NAMALWA (cell line): Measurements from ENCODE around the gene CFAP69.

Experiments used
- DNase-seq: peaks from one replicate; pipeline ENCODE4 v3.0.0-alpha.2; 2015; ENCODE audit warnings: low spot score

The CFAP69 gene

GRCh38 chr7:90270431-90271178 is 25.6 kb downstream of the CFAP69 start:
- no peak for DNase-seq

- DNase-seq: no peak
Observed at GRCh38 chr7:90271753-90272152, 26.8 kb downstream of the CFAP69 start.

GRCh38 chr7:90272242-90272641 is 27.3 kb downstream of the CFAP69 start:
- no peak for DNase-seq

GRCh38 chr7:90274161-90274560 is 29.2 kb downstream of the CFAP69 start:
- DNase-seq: no peak

GRCh38 chr7:90276033-90276728 is 31.2 kb downstream of the CFAP69 start:
- DNase-seq: no peak

DNA sequence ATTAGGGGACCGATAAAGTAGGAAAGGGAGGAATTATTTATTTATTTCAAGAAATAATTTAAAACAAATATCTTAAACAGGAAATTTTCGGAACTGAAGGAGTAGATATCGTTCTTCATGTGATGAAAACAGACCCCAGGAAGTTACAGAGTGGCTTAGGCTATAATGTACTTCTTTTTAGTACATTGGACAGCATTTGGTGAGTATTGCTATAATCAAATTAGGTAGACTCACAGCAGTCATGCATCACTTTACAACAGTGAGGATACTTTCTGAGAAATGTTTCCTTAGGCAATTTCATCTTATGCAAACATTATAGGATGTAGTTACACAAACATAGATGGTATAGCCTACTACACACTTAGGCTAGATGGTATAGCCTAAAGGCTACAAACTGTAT is 43.2 kb downstream of the CFAP69 start:
- no peak for DNase-seq

GRCh38 chr7:90290244-90291113 is 45.5 kb downstream of the CFAP69 start:
- DNase-seq: no peak

GRCh38 chr7:90298145-90299038 is 53.4 kb downstream of the CFAP69 start:
- DNase-seq: peak; percentile 60

- DNase-seq: no peak
Observed at GRCh38 chr7:90303241-90303640, 58.3 kb downstream of the CFAP69 start.

DNA sequence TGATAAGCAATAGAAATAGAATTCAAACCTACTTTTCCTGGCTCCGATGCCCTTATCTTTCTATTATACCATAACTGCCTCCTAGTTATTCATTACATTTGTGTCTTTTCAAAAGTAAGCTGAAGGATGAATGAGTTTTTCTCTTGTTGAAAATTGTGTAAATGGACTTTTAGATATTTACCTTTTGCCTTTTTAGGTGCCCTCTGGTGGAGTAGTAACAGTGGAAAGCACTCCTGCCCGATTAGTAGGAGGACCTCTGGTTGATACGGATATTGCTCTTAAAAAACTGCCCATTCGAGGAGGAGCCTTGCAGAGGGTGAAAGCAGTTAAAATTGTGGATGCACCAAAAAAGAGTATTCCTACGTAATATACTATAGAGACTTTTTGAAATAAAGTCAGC is 64.9 kb downstream of the CFAP69 start:
- DNase-seq: no peak

GRCh38 chr7:90311175-90311574 is 66.2 kb downstream of the CFAP69 start:
- no peak for DNase-seq

DNA sequence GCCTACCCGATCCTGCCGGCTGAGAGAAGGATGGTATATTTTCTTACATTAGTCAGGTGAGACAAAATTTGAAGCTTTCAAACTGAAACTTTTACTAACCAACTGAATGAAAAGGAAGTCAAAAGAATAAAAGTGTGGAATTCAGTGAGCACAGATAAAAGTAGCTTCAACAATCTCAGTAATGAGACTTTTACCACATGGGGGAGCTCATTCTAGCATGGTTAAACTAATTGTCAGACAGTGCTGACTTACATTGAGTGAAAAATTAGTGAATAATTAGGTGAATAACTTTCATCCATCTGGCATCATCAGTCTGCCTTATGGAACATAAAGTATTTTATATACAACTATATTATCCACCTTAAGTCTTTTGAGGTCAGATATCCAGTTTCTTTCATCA is 67.8 kb downstream of the CFAP69 start:
- DNase-seq: peak; percentile 46

DNA sequence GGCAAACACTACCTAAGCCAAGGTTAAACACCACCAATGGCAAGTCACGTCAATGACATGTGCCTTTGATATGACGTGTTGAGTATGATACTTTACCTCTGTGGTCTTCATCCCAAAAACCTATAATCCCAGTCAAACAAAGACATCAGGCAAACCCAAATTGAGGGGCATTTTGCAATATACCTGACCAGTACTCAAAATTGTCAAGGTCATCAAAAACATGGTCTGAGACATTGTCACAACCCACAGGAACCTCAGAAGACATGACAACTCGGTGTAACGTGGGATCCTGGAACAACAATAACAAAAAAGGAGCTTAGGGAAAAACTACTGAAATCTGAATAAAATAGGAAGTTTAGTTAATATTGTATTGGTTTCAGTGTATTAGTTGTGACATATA is 68.9 kb downstream of the CFAP69 start:
- no peak for DNase-seq

- no peak for DNase-seq
Observed at GRCh38 chr7:90320014-90320413, 75.0 kb downstream of the CFAP69 start.

DNA sequence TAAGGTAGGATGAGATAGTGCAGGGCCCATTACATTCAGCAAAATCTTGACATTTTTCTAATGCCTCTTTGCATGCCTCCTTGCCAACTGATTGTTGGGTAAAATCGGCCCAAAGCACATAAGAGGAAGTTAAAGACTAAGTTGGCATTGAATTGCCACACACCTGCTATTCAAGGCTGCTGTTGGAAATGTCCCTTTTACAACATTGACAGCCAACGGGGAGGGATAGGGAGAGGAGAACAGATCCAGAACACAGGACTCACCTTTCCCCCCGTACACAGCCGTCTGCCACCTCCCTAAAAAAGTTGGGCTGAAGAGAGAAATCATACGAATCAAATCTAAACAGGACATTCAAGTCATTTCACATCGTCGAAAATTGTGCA is 75.4 kb downstream of the CFAP69 start:
- DNase-seq: no peak

GRCh38 chr7:90320801-90321494 is 76.0 kb downstream of the CFAP69 start, which contains the start of gene FAM237B:
TSS of gene FAM237B (minus strand) at chr7:90321304. CDS start at chr7:90319748, 1,556 bp downstream.
- no peak for DNase-seq

GRCh38 chr7:90322837-90323236 is 77.9 kb downstream of the CFAP69 start:
- DNase-seq: no peak

GRCh38 chr7:90326500-90326899 is 81.5 kb downstream of the CFAP69 start:
- DNase-seq: no peak

- no peak for DNase-seq
Observed at GRCh38 chr7:90334193-90334843, 89.3 kb downstream of the CFAP69 start.

DNA sequence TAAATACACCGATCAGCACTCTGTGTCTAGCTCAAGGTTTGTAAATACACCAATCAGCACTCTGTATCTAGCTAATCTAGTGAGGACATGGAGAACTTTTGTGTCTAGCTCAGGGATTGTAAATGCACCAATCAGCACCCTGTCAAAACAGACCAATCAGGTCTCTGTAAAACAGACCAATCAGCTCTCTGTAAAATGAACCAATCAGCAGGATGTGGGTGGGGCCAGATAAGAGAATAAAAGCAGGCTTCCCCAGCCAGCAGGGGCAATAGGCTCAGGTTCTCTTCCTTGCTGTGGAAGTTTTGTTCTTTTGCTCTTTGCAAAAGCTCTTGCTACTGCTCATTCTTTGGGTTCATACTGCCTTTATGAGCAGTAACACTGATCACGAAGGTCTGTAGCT is 90.0 kb downstream of the CFAP69 start:
- peak; percentile 34 for DNase-seq
